Aorta (tissue), 5 donors: Measurements from ENCODE around the gene MAJIN. TPM values are rescaled to one million over a fixed set of nuclear protein-coding genes. Genes with fewer than 3 reads are reported as not detected.

Experiments used
- ATAC-seq: fragments of 200-7000 bp; cut with Tn5 transposase; one replicate; pipeline ENCODE4 v1.9.1; 2022; ENCODE audit warnings: moderate library complexity; ENCODE audit not compliant: low FRiP score
- DNase-seq, 2 donors: peaks; one replicate each; pipeline ENCODE4 v3.0.0-alpha.2; 2020
- H3K27ac ChIP-seq, 2 donors: one replicate each; pipeline ENCODE4 v1.5.1; 2013; ENCODE audit warnings: low read length in 2 of 2, mild to moderate bottlenecking in 2 of 2, moderate library complexity in 2 of 2, control low read depth in 1 of 2, inconsistent platforms in 1 of 2, low read depth in 1 of 2
- H3K27me3 ChIP-seq, 2 donors: one replicate each; pipeline ENCODE4 v1.6.1; 2013; ENCODE audit warnings: control low read depth in 1 of 2, low read length in 1 of 2, mild to moderate bottlenecking in 1 of 2, moderate library complexity in 1 of 2; ENCODE audit not compliant: insufficient read depth in 2 of 2, control insufficient read depth in 1 of 2
- H3K36me3 ChIP-seq, 2 donors: one replicate each; pipeline ENCODE4 v1.6.1; 2013; ENCODE audit warnings: control low read depth in 1 of 2, low read length in 1 of 2, mild to moderate bottlenecking in 1 of 2; ENCODE audit not compliant: insufficient read depth in 2 of 2, control insufficient read depth in 1 of 2
- H3K4me1 ChIP-seq, 2 donors: one replicate each; pipeline ENCODE4 v1.6.1; 2013; ENCODE audit warnings: low read length in 2 of 2, control low read depth in 1 of 2, mild to moderate bottlenecking in 1 of 2, moderate library complexity in 1 of 2; ENCODE audit not compliant: insufficient read depth in 2 of 2, control insufficient read depth in 1 of 2
- H3K4me3 ChIP-seq, 2 donors: one replicate each; pipeline ENCODE4 v1.5.1; 2013; ENCODE audit warnings: low read length in 2 of 2, control low read depth in 1 of 2, mild to moderate bottlenecking in 1 of 2
- H3K9me3 ChIP-seq: one replicate; pipeline ENCODE4 v1.6.1; 2013; ENCODE audit warnings: mild to moderate bottlenecking, low read length; ENCODE audit not compliant: control insufficient read depth
- WGBS, 2 donors: extraction: QIAGEN DNeasy Blood & Tissue Kit; methylation state at CpG; one replicate each; pipeline ENCODE4 v1.1.7; 2013; 5-methylcytosine and 5-hydroxymethylcytosine counted together
- intact Hi-C, 2 donors: fragments of 100-400 bp; cut with DNase I; formaldehyde crosslinking; loops; one replicate each; pipeline versions ENCODE4 v1.14.2 to v1.15.0; 2022
- polyA plus RNA-seq, 2 donors: library from polyadenylated mRNA; stranded (reverse); fragments of 200-250 nt; gene quantifications; one replicate each; pipeline ENCODE4 v1.2.3, GENCODE V29; 2013
- total RNA-seq, 2 donors: library from RNA; stranded (reverse); fragmentation: NEBNext Ultra II Directional; extraction: Animal tissue kit (Norgen Biotek cat#: 25700); gene quantifications; one replicate each; pipeline ENCODE4 v1.2.1, GENCODE V29; 2021
- donor health status: healthy with polysubstance abuse.
- donor health status: Bipolar disorder and iron deficiency.
- donor health status: DM: no; HTN: no; CAD: no.
- donor health status: DM: no; HTN: no; CAD: no.
- donor health status: DM: yes; HTN: yes; CAD: no.

The MAJIN gene
- total and polyA plus RNA-seq, 4 donors, result not detected

DNA sequence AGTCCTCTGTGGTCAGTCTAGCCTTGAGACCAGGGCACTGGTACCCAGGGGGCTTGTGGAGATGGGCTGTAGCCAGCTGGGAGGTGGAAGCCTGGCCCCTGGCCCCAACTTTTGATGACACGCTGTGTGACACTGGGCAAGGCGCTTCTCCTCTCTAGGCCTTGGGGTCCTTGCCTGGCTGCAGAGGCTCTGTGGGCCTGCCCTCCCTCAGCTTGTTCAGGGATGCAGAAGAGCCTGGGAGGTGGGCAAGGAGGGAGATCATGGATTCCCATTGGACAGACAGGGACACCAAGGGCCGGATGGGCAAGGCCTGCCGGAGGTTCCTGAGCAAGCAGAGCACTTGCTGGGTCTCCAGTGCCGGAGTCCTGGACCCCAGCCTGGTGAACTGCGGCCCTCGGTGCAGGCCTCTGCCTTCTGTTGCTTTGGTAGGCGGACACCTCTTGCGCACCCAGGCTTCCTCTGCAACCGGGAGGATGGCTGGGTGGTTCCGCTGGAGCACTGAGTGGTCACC, 48.7 kb downstream of the MAJIN start:
- DNase-seq (peak in 1 of 2 donors; percentile 50), ATAC-seq (no peak)
- intact Hi-C loops, result no loop called here

GRCh38 chr11:64921384-64921783, 50.5 kb downstream of the MAJIN start:
- Histone ChIP-seq H3K27me3 (no peaks in the 10 kb centered on the region), H3K36me3 (no peaks in the 10 kb centered on the region), H3K27ac (no peak overlapping the region), H3K9me3 (no peaks in the 10 kb centered on the region), H3K4me3 (no peak overlapping the region), H3K4me1 (no peaks in the 10 kb centered on the region)
- DNase-seq (peak in 1 of 2 donors; percentile 29), ATAC-seq (no peak)
- 57 to 62% methylated on average over 3 of the region's 3 CpGs for WGBS, 2 donors
- intact Hi-C loops, result no loop called here

More for the DNA sequence above, 48.7 kb downstream of the MAJIN start:
- no peaks in the 10 kb centered on the region for H3K4me1 ChIP-seq
- H3K4me3 ChIP-seq, result no peak overlapping the region
- H3K27me3 ChIP-seq, result no peaks in the 10 kb centered on the region
- no peaks in the 10 kb centered on the region for H3K36me3 ChIP-seq
- H3K9me3 ChIP-seq, result no peaks in the 10 kb centered on the region
- H3K27ac ChIP-seq, result no peak overlapping the region
- WGBS, 2 donors, result 84 to 88% methylated on average over 11 of the region's 11 CpGs

DNA sequence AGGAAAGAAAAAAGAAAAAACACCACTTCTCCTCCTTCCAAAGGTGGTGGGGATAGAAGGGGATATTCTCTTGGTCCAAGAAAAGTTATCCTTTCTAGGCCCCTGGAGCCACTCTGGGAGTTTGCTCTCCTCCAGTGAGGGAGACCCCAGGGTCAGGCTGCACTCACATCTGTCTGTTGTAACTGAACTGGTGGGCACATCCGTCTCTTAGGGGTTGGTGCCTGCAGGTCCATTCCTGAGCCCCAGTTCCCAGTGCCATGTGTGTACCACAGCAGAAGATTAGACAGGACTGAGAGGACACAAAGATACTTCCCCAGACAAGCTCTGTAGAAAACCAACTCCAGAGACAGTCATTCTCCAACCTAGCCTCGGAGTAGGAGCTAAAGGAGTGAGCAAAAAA, 51.8 kb downstream of the MAJIN start:
- intact Hi-C loops, result no loop called here
- WGBS, 2 donors, result 76 to 86% methylated on average over 2 of the region's 2 CpGs
- H3K9me3 ChIP-seq, result no peaks in the 10 kb centered on the region
- H3K36me3 ChIP-seq, result no peaks in the 10 kb centered on the region
- DNase-seq (no peak), ATAC-seq (no peak)
- no peak overlapping the region for H3K27ac ChIP-seq
- no peaks in the 10 kb centered on the region for H3K4me1 ChIP-seq
- H3K4me3 ChIP-seq, result no peak overlapping the region
- no peaks in the 10 kb centered on the region for H3K27me3 ChIP-seq

DNA sequence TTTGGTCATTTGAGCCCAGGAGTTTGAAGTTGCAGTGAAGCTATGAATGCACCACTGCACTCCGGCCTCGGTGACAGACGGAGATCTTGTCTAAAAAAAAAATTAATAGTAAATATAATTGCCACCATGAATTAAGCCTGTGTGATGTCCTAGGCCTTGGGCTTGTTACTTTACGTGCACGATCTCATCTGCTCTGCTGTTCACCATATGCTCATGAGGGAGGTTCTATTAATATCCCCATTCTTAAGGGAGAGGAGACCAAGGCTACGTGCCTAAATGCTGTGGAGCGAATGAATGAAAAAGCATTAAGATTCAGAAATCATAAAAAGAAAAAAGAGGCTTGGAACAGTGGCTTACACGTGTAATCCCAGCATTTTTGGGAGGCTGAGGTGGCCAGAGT, 52.3 kb downstream of the MAJIN start:
- Histone ChIP-seq H3K36me3 (no peaks in the 10 kb centered on the region), H3K4me3 (no peak overlapping the region), H3K4me1 (no peaks in the 10 kb centered on the region), H3K27me3 (no peaks in the 10 kb centered on the region), H3K9me3 (no peaks in the 10 kb centered on the region), H3K27ac (no peak overlapping the region)
- ATAC-seq (no peak), DNase-seq (no peak)
- 83 to 84% methylated on average over 8 of the region's 8 CpGs for WGBS, 2 donors
- intact Hi-C loops, result no loop called here

GRCh38 chr11:64918017-64918416, 53.9 kb downstream of the MAJIN start:
- intact Hi-C loops, result no loop called here
- H3K27ac ChIP-seq, result peak overlapping the region in 1 of 2 donors; percentile 14
- H3K4me1 ChIP-seq, result no peaks in the 10 kb centered on the region
- ATAC-seq (no peak), DNase-seq (no peak)
- WGBS, 2 donors, result 1 to 8% methylated on average over 4 of the region's 4 CpGs
- H3K27me3 ChIP-seq, result no peaks in the 10 kb centered on the region
- no peaks in the 10 kb centered on the region for H3K9me3 ChIP-seq
- H3K36me3 ChIP-seq, result peaks cover 0 to 3% of the 10 kb centered on the region in 2 donors
- H3K4me3 ChIP-seq, result peak overlapping the region; percentile 38 to 48

GRCh38 chr11:64917663-64917995, 54.3 kb downstream of the MAJIN start:
- Histone ChIP-seq H3K4me1 (no peaks in the 10 kb centered on the region), H3K9me3 (no peaks in the 10 kb centered on the region), H3K27me3 (no peaks in the 10 kb centered on the region), H3K36me3 (peaks cover 0 to 4% of the 10 kb centered on the region in 2 donors), H3K27ac (peak overlapping the region in 1 of 2 donors; percentile 14), H3K4me3 (peak overlapping the region; percentile 38 to 48)
- intact Hi-C loops, result no loop called here
- WGBS, 2 donors, result 1 to 4% methylated on average over 6 of the region's 6 CpGs
- DNase-seq, result no peak
- no peak for ATAC-seq

DNA sequence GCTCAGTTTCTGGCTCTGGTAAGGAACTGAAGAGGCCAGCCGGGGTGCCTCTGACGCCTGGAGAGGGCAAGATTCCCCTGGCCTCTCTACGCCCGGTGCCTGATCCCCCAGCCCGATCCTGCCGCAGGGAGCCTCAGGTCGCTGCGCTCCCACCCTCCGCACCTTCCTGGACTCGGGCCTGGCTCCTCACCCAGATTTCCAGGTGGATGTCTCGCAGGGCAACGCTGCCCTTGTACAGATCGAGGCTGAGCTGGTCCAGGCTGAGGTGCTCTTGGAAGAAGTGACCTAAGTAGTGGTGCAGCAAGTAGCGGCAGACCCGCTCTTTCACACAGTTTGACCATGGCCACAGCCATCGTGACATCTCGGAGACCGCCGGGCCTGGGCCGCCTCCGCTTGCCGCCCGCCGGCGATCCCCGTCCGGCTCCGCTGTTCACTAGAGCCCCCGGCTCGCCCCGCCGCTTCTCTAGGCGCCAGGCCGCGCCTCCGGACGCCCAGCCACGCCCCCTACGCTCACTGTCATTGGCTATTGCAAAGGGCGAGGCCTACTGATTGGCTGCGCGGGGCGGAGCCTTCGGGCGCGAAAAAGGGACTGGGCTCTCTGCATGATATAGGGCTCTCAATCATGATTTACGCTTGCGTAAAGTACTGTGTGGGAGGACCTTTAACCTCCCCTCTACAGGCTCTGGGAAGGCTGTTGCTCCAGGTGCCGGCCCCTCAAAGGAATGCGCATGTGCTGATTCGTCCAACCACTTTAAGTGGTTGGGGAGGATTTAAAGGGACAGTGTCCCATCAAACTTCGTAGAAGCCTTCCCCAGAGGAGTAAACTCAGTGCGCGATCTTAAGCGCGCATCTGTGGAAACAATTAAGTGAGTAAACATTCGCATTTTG, 54.9 kb downstream of the MAJIN start, which contains the start of gene ATG2A:
ATG2A (minus strand) TSS at position 435 of the 888 bp plus-strand sequence; CDS start at position 361, 74 bp downstream.
- Histone ChIP-seq H3K4me3 (peak within 1 kb of the TSS; percentile 69 to 74), H3K27me3 (no peaks in the 10 kb centered on the region), H3K9me3 (no peaks in the 10 kb centered on the region), H3K4me1 (no peaks in the 10 kb centered on the region), H3K36me3 (peaks cover 0 to 4% of the 10 kb centered on the region in 2 donors), H3K27ac (peak within 1 kb of the TSS in 1 of 2 donors; percentile 14)
- intact Hi-C loops, result no loop called here
- peak; percentile 97 for ATAC-seq
- WGBS, 2 donors, result 0 to 1% methylated on average over 56 to 57 of the region's 57 CpGs
- peak; percentile 99 to 100 for DNase-seq

DNA sequence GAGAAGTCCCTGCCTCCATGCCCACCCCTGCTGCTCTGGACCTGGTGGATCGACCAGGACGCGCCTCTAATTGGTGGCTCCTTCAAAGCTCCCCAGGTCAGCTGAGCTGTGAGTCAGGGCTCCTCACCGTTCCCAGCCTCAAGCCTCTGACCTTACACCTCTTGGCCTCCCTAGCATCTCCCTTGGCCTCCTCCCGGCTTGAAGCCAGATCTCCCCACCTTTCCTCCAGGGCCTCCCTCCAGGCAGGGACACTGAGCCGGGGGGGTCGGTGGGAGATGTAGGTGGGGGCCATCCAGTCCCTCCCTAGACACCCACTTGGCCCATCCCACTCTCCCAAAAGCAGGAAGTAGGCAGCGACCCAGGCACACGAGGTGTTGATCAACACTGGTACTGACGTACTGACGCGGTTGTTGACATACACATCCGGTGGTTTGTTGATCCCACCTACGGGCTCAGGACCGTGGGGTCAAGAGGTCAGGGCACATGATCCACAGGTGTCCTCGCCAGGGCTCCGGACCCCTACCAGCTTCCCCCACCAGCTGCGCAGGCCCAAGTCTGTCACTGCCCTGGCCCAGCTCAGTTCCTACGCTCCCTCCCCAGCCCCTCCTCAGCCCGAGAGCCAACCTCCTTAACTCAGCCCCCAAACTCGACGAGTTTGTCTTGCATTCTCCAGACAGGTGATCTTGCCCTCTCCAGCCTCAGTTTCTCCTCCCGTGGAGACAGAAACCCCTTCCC, 55.7 kb downstream of the MAJIN start:
- DNase-seq, result peak; percentile 71 to 82

More for the DNA sequence above, 55.7 kb downstream of the MAJIN start:
- Histone ChIP-seq H3K36me3 (peaks cover 0 to 7% of the 10 kb centered on the region in 2 donors), H3K27ac (no peak overlapping the region), H3K9me3 (no peaks in the 10 kb centered on the region), H3K4me3 (peak overlapping the region; percentile 69 to 74), H3K4me1 (no peaks in the 10 kb centered on the region), H3K27me3 (no peaks in the 10 kb centered on the region)
- intact Hi-C loops, result no loop called here
- ATAC-seq, result peak; percentile 2
- WGBS, 2 donors, result 6% methylated on average over 23 of the region's 23 CpGs
